Measurements from ENCODE around the gene RBPJ. TPM values are rescaled to one million over a fixed set of nuclear protein-coding genes. Genes with fewer than 3 reads are reported as not detected.

Gene RBPJ
- total RNA-seq, 1 experiment from 2014 or later: 33.7 TPM

GRCh38 chr4:26451597-26451996 is 130.8 kb downstream of the RBPJ start:
- no peak for TF ChIP-seq POLR2AphosphoS5 (IDR thresholded peaks at IDR 0.05; ENCODE audit: low read depth, low read length)
- TF ChIP-seq CTCF (IDR thresholded peaks at IDR 0.05): no peak
- no peak for TF ChIP-seq SIN3A (IDR thresholded peaks at IDR 0.05; ENCODE audit: borderline replicate concordance, insufficient read depth, low read depth, low read length)
- TF ChIP-seq REST (IDR thresholded peaks at IDR 0.05; ENCODE audit: insufficient read depth in 1 of 2, low read depth in 2 of 2, low read length in 1 of 2): no peak
- TF ChIP-seq TCF7L2 (IDR thresholded peaks at IDR 0.05; ENCODE audit: low read depth, low read length): no peak
- in situ Hi-C loops (cut with HindIII; ENCODE audit: low pct_unique_long_range_greater_than_20kb, low sequenced_read_pairs) (no loop called here), intact Hi-C loops (cut with micrococcal nuclease; ENCODE audit: unreplicated experiment) (no loop called here)
- no peak for ATAC-seq
- Histone ChIP-seq H3K4me1 (ENCODE audit: control insufficient read depth, insufficient read depth, low read length) (no peaks in the 10 kb centered on the region), H3K27ac (ENCODE audit: low read length) (no peak overlapping the region), H3K4me3 (ENCODE audit: low read depth in 2 of 2, low read length in 2 of 2) (no peak overlapping the region), H3K9me3 (ENCODE audit: control insufficient read depth, insufficient read depth, low read depth, low read length) (no peaks in the 10 kb centered on the region), H3K27me3 (ENCODE audit: control insufficient read depth, insufficient read depth, low read length) (no peaks in the 10 kb centered on the region), H3K36me3 (ENCODE audit: control insufficient read depth, insufficient read depth, low read length) (no peaks in the 10 kb centered on the region)
- CTCF ChIA-PET: no interaction called here
- DNase-seq (ENCODE audit: low read depth, low spot score): no peak
- BruUV-seq (replicated peaks): no TSS peak
- POLR2A ChIA-PET: no interaction called here

- ATAC-seq (no peak), DNase-seq (ENCODE audit: low read depth, low spot score) (no peak)
- in situ Hi-C loops (cut with HindIII; ENCODE audit: low pct_unique_long_range_greater_than_20kb, low sequenced_read_pairs) (no loop called here), intact Hi-C loops (cut with micrococcal nuclease; ENCODE audit: unreplicated experiment) (no loop called here)
- Histone ChIP-seq H3K27ac (ENCODE audit: low read length) (no peak overlapping the region), H3K27me3 (ENCODE audit: control insufficient read depth, insufficient read depth, low read length) (no peaks in the 10 kb centered on the region), H3K4me3 (ENCODE audit: low read depth in 2 of 2, low read length in 2 of 2) (no peak overlapping the region), H3K36me3 (ENCODE audit: control insufficient read depth, insufficient read depth, low read length) (no peaks in the 10 kb centered on the region), H3K9me3 (ENCODE audit: control insufficient read depth, insufficient read depth, low read depth, low read length) (no peaks in the 10 kb centered on the region), H3K4me1 (ENCODE audit: control insufficient read depth, insufficient read depth, low read length) (no peaks in the 10 kb centered on the region)
- TF ChIP-seq SIN3A (IDR thresholded peaks at IDR 0.05; ENCODE audit: borderline replicate concordance, insufficient read depth, low read depth, low read length) (no peak), TCF7L2 (IDR thresholded peaks at IDR 0.05; ENCODE audit: low read depth, low read length) (no peak)
- ChIA-PET CTCF (no interaction called here), POLR2A (no interaction called here)
- no TSS peak for BruUV-seq (replicated peaks)
Observed at GRCh38 chr4:26452565-26453531, 132.0 kb downstream of the RBPJ start.

- intact Hi-C loops (cut with micrococcal nuclease; ENCODE audit: unreplicated experiment): no loop called here
- Histone ChIP-seq H3K4me3 (ENCODE audit: low read depth in 2 of 2, low read length in 2 of 2) (no peak overlapping the region), H3K27me3 (ENCODE audit: control insufficient read depth, insufficient read depth, low read length) (no peaks in the 10 kb centered on the region), H3K9me3 (ENCODE audit: control insufficient read depth, insufficient read depth, low read depth, low read length) (no peaks in the 10 kb centered on the region), H3K4me1 (ENCODE audit: control insufficient read depth, insufficient read depth, low read length) (no peaks in the 10 kb centered on the region), H3K27ac (ENCODE audit: low read length) (no peak overlapping the region), H3K36me3 (ENCODE audit: control insufficient read depth, insufficient read depth, low read length) (no peaks in the 10 kb centered on the region)
- TF ChIP-seq TCF7L2 (IDR thresholded peaks at IDR 0.05; ENCODE audit: low read depth, low read length) (no peak), CTCF (IDR thresholded peaks at IDR 0.05) (no peak), SIN3A (IDR thresholded peaks at IDR 0.05; ENCODE audit: borderline replicate concordance, insufficient read depth, low read depth, low read length) (no peak), REST (IDR thresholded peaks at IDR 0.05; ENCODE audit: insufficient read depth in 1 of 2, low read depth in 2 of 2, low read length in 1 of 2) (no peak), POLR2AphosphoS5 (IDR thresholded peaks at IDR 0.05; ENCODE audit: low read depth, low read length) (no peak)
- ChIA-PET CTCF (no interaction called here), POLR2A (no interaction called here)
- BruUV-seq (replicated peaks): no TSS peak
- in situ Hi-C loops (cut with HindIII; ENCODE audit: low pct_unique_long_range_greater_than_20kb, low sequenced_read_pairs): no loop called here
- DNase-seq (ENCODE audit: low read depth, low spot score) (no peak), ATAC-seq (no peak)
Observed at GRCh38 chr4:26454961-26455360, 134.1 kb downstream of the RBPJ start.

Data from Panc1 (cell line).